A673 (cell line): Measurements from ENCODE around the gene TBX21.

ENCODE experiments used
- EZH2 ChIP-seq: fragments of 200-600 bp; sonication (generic); IDR thresholded peaks from 2 replicates; pipeline ENCODE4 v1.6.1; 2017; ENCODE audit warnings: borderline replicate concordance, low read depth, mild to moderate bottlenecking, mixed read lengths, antibody characterized with exemption, low read length; ENCODE audit not compliant: poor library complexity, severe bottlenecking
- TF ChIP-seq, protein P1 (sequence below): fragments of 300-800, 200-600 bp; sonication (generic); conservative IDR thresholded peaks from 2 replicates; pipeline ENCODE4 v1.5.1; 2017; ENCODE audit warnings: low read depth, mild to moderate bottlenecking, antibody characterized with exemption, low read length, moderate library complexity, mixed read lengths

DNA sequence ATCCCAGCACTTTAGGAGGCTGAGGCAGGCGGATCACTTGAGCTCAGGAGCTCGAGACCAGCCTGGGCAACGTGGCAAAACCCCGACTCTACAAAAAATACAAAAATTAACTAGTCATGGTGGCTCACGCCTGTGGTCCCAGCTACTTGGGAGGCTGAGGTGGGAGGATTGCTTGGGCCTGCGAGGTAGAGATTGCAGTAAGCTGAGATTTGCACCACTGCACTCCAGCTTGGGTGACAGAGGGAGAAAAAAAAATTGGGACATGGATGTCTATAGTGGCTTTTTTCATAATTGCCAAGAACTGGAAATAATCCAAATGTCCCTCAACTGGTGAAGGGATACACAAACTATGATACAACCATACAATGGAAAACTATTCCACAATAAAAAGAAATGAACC lies 59.9 kb downstream of the TBX21 start:
- TF ChIP-seq, protein P1, sequence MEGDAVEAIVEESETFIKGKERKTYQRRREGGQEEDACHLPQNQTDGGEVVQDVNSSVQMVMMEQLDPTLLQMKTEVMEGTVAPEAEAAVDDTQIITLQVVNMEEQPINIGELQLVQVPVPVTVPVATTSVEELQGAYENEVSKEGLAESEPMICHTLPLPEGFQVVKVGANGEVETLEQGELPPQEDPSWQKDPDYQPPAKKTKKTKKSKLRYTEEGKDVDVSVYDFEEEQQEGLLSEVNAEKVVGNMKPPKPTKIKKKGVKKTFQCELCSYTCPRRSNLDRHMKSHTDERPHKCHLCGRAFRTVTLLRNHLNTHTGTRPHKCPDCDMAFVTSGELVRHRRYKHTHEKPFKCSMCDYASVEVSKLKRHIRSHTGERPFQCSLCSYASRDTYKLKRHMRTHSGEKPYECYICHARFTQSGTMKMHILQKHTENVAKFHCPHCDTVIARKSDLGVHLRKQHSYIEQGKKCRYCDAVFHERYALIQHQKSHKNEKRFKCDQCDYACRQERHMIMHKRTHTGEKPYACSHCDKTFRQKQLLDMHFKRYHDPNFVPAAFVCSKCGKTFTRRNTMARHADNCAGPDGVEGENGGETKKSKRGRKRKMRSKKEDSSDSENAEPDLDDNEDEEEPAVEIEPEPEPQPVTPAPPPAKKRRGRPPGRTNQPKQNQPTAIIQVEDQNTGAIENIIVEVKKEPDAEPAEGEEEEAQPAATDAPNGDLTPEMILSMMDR, result no peak
- no peak for TF ChIP-seq EZH2
